Measurements from ENCODE around the gene LIMS2. TPM values are rescaled to one million over a fixed set of nuclear protein-coding genes. Genes with fewer than 3 reads are reported as not detected.

Gene LIMS2
- polyA plus RNA-seq, 4 donors = 9.4 to 21.8 (median 16.2) TPM

DNA sequence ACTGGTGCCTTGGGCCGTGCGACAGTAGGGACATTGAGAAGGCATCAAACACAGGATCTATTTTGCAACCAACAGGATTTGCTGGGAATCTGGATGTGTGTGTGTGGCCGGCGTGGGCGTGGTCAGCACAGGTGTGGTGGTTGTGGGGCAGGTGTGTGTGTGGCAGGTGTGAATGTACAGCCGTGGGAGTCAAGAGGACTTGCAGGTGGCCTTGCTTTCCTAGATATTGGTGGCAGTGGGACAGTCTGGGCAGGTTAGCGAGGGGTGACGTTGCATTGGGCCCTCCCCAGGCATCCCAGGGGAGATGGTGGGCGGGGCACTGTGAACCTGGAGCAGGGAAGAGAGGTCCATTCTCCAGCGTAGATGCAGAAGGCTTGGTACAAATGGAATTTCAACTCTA is 3.2 kb upstream of the LIMS2 start:
- DNase-seq (ENCODE audit: low read depth in 4 of 4, low spot score in 3 of 4) = no peak

DNA sequence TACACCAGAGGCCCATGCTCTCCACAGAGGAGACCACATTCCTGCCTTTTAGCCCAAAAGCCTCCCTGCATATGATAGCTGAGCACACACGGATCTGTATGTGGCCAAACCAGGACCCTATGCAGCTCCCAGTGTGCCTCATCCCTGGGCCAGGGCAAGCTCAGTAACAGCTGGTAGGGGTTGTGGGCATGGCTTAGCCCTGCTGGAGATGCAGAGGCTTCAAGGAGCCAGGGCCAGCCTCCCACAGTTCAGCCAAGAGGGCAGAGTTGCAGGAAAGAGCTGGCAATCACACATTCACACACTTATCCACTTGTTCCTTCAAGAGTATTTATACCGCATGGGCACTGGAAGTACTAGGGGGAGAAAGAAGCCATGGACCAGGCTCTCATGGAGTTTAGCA is 1.6 kb upstream of the LIMS2 start:
- DNase-seq (ENCODE audit: low read depth in 4 of 4, low spot score in 3 of 4) = no peak

DNA sequence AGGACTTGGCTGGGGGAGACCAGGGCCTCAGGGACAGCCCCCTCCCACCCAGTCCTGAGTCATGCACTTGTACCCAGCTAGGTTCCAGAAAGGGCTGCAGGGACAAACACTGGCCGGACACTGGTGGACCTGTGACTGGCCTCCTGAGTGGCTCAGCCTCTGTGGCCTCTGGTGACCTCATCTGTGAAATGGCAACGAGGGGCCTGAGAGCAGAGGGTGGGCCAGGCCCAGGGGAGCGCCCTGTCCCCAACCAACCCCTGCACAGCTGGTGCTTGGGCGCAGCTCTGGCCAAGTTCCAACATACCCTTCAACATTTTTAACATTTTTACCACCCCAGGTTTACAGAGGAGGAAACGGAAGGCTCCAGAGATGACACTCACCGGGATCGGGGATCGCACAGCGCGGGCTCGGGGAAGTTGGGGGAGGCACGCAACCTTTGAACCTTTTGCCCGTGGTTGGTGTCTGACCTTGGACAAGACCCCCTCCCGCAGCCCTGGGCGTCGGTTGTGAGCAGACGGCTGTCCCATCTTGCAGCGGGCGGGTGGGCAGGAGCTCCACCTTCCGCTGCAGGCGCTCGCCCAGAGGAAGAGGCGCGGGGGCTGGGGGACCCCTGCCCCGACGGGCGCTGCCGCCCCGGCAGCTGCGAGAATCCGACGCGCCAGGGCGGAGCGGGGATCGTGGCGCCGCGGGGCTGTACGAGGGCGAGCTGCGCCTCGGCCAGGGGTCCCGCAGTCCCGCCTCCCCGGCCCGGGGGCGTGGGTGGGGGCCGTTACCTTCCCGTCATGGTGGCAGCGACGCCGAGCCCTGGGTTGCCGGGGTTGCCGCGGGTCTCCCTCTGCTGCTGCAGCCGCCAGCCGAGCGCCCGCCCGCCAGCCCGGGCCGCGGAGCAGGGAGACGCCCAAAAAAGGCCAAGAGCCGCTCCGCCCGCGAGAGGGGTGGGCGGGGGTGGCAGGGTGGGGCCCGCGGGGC is 805 bp downstream of the LIMS2 start:
- no peak for DNase-seq (ENCODE audit: low read depth in 4 of 4, low spot score in 3 of 4)

DNA sequence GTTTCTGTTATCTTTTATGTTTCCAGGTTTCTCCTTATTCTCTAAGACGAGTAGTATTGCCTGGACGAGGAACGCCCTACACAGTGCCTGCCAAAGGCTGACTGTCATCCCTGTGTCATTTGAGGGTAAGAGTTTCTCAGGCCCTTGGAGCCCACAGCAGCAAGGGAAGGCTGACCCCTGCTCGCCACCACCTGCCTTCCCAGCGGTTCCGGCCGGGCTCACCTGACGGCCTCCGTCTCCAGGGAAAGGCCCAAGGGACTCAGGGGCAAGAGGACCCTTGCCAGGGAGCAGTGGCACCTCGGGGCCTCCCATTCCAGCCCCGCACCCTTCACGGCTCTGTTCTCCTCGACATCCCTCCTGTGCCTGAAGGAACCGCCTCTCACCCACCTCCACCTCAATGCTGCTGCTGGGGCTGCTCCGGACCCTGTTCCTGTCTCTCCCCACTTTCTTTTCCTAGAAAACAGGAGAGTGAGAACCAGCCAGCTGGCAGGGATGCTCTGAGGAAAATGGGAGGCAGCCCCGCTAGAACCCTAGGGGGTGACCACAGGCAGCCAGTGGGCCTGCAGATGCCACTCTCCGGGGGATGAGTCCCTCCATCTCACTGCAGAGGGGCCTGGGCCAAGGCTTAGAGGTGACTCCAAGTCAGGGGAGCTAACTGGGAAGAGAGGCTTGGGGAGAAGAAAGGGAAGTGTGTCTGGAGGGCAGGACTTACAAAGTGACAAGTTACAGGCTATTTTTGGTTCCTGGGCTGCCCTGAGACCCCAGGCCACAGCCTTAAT is 1.9 kb downstream of the LIMS2 start:
- no peak for DNase-seq (ENCODE audit: low read depth in 4 of 4, low spot score in 3 of 4)

DNA sequence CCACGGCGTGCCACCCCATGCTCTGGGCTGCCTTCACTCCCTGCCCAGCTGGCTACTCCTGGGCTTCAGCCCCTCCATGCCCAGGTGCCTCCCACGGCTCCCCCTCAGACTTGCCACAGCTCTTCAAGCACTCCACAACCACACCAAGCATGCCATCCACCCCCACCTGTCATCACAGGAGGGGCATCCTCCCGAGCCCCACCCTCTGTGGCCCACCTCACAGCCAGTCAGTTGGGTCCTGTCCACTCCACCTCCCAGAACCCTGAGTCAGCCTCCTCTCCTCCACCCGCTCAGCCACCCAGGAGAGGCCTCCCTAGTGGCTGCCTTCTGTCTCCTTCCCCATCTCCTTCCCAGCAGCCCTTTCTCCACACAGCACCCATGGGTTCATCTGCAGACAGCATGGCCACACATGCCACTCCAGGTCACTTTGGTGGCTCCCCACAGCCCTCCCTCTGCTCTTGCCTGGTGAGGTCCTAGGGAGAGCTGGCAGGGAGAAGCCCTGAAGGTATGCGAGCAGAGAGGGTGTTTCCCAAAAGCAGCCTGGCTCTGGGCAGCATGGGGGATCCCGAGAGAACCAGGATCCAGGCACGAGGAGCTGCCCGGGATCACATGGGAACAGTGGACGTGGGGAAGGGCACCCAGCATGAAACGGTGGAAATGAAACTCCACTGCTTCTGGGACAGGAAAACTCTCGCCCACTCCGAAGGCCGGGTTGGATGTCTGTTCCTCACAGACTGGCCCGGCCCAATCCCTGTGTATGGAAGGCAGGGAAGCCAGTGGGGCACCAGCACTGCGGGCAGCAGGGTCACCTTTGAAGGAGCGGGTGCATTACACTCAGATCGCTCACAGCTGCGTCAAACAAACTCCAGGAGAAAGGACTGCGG is 2.7 kb downstream of the LIMS2 start:
- no peak for DNase-seq (ENCODE audit: low read depth in 4 of 4, low spot score in 3 of 4)

DNA sequence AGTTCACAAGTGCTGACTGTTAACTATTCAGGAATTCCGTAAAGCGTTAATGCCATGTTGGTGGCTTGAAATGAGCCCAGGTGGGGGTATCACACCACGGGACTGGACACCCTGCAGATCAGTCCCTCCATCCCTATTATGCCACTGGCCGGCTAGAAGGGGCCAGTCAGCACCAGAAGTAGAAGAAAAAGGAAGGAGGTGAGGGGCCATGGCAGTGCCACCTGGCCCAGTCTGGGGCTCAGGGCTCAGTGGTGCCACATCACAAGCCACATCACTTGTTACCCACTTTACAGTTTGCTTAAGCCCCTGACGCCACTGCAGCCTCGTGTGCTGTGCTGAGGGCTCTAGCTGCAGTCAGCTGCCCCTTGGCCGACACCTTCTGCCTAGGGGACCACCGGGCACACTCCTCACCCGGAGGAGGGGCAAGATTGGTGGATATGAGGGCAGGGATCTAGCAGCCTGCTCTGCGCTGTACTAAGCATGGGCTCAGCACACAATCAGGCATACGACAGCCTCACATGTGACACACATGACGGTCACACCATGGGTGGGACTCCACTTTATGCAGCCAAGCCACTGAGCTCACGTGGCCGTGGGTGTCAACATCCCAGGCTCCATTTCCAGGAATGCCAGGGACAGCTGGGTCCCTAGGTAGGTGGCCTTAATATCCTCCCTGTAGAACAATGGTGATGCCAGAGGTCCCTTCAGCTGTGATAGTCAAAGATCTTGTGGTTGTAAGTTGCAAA is 3.6 kb downstream of the LIMS2 start:
- DNase-seq (ENCODE audit: low read depth in 4 of 4, low spot score in 3 of 4) = no peak

DNA sequence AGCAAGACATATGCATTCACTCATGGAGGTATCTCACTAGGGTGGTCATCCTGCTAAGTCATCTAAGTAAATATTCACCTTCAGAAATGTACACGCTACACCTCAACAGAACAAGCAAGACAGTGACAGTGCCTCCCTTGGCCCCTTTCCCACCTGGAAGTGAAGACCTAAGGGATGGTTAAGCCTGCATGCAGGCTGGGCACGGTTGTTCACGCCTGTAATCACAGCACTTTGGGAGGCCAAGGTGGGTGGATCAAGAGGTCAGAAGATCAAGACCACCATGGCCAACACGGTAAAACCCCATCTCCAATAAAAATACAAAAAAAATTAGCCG is 4.4 kb downstream of the LIMS2 start:
- no peak for DNase-seq (ENCODE audit: low read depth in 4 of 4, low spot score in 3 of 4)

DNA sequence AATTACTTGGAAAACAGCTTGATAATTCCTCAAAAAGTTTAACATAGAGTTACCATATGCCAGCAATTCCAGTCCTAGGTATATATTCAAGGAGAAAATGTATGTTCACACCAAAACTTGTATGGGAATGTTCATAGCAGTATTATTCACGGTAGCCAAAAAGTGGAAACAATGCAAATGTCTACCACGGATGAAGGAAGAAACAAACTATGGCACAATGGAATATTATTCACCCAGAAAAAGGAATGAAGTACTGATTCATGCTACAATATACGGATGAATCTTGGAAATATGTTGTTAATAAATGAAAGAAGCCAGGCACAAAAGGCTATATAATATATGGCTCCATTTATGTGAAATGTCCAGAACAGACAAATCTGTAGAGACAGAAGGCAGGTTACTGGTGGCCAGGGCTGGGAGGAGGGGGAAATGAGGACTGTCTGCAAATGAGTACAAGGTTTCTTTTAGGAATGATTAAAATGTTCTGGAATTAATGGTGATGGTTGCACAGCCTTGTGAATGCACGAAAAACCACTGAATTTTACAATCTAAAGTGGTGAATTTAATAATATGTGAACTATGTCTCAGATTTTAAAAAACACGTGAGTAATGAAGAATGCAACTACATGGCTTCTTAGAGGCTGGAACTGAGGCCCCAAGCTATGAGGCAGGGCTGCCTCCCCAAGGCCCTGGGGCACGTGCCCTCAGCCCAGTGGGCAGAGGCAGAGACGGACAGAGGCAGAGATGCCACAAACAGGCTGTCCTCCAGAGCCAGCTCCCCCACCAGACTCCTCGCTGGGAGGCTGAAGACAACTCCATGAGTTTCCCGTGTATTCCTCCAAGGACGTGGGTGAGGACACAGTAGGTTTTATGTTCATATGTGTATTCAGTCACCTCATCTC is 5.0 kb downstream of the LIMS2 start:
- DNase-seq (ENCODE audit: low read depth in 4 of 4, low spot score in 3 of 4) = no peak

DNA sequence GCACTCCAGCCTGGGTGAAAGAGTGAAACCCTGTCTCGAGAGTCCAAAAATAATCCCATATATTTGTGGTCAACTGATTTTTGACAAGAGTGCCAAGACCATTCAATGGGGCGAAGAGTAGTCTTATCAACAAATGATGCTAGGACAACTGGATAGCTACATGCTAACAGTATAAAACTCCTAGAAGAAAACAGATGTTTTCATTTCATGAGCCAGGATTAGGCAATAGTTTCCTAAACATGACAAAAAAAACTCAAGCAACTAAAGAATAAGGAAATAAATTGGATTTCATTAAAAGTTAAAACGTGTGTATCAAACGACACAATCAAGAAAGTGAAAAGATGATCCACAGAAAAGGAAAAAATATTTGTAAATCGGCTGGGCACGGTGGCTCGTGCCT is 6.3 kb downstream of the LIMS2 start:
- no peak for DNase-seq (ENCODE audit: low read depth in 4 of 4, low spot score in 3 of 4)

DNA sequence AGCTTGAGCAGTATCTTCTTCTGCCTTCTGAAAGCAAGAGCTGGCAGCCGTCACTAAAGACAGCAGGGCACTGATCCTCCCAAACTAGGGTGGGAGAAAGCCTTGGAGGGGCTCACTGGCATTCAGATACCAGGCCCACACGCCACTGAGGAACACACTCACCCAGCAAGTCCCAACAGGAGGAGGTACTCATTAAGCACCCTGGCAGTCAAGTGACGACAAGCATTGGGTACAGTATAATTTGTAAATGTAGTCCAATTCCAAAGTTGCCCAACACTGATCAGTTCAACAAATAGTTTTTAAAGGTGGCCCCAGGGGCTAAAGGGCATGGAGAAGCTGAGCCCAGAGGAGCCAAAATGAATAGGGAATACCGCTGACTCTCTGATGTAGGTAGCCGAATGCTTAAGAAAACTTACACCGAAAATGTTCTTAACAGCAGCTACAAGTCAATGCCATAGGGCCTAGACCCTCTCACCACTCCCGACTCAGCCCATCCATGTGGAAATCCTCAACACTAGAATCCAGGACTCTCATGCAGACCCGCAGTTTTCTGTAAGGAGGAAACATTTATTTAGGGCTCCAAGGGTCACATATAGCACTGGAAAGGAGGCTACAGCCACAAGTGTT is 9.9 kb downstream of the LIMS2 start:
- DNase-seq (ENCODE audit: low read depth in 4 of 4, low spot score in 3 of 4) = no peak

DNA sequence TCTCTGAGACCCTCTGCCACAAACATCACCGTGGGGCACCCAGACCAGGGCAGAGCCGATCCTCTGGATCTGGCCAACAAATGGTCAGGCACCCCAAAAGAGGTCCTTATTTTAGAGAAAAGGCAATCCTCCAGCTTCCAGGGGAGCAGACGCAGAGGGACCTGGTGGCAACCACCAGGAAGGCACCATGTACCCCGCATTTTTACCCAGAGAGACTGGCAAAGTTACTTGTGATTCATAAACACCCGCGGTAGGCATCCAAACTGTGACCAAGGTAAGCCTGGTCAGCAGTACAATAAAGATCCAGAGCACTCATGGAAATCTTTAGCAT is 10.5 kb downstream of the LIMS2 start:
- DNase-seq (ENCODE audit: low read depth in 4 of 4, low spot score in 3 of 4) = no peak

DNA sequence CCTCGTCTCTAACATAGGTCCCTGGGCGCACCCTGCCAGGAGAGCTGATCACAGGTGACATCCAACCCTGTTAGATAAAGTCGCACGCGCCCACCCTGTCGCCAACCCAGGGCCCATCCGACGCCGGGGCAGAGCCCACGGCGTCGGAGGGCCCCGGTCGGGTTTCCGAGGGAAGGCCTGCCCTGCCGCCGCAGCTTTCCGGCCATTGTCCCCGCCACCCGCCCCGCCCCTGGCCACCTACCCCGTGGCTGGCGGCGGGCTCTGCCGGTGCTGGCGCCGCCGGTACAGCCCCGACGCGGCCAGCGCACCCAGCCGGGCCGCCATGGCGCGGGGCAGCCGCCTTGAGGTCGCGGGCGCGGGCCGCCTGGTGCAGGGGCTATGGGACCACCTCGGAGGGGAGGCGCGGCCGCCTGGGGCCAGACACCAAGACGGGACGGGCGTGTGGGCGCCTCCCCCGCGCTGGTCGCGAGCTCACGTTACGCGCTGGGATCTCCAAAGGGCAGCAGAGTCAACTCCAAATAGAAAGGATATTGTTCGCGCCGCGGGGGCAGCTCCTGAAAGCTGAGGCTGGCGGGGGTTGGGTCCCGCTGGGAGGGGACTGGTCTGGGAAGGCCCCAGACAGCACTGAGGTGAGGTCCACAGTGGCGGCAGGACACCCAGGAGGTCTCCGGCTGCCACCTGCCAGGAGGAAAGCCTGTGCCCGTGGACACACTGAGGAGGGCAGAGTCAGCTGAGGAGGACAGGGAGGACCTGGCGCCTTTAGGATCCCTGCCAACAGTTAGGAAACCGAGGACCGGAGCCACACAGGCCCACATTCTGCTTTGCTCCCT is 11.1 kb downstream of the LIMS2 start:
- DNase-seq (ENCODE audit: low read depth in 4 of 4, low spot score in 3 of 4) = no peak

DNA sequence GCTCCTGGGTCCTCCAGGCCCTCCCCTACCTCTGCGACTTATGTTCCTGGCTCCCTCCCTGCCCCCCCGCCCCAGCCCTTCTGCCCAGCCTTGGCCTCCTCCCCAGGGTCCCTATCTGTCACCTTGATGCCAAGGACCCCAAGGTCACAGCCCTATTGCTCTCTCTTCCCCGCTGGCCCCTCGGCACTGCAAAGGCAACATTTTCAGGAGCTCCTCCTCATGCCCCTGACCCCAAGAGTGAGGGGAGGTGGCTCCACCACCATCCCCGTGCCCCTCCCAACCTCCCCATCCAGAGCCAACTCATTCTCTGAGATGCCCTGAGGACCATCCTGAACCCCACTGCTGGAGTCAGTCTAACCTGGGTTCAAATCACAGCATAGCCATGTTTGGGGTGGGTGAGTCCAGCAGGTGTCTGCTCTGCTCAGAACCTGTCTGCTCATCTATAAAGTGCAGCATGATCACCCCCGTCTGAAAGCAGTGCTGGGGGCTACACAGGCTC is 11.7 kb downstream of the LIMS2 start:
- no peak for DNase-seq (ENCODE audit: low read depth in 4 of 4, low spot score in 3 of 4)

DNA sequence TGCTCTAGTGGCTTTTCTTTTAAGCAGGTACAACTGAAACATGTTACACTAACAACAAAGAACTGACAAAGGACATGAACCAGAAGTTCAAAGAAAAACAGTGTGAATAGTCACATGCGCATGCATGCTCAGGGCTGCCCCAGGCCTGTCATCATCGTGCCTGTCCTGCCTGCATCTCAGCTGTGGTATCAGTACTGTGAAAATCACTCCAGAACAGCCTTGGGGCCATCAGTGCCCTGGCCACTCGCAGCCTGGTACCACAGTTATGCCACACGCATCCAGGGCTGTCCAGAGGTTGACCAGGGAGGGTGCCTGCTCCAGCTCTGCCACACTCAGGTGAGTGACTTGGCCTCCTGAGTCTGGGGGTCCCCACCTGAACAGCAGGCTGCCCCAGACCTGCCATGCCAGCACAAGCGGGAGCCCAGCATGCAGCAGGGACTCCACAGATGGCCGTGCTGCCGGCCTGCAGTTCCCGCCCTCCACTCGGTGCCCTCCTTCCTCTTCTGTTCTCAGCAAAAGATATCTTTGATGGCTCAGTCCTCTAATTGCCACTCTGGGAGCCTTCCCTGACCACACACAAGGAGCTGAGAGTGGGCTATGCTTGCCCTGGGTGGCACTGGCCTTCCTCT is 12.3 kb downstream of the LIMS2 start:
- DNase-seq (ENCODE audit: low read depth in 4 of 4, low spot score in 3 of 4) = no peak

DNA sequence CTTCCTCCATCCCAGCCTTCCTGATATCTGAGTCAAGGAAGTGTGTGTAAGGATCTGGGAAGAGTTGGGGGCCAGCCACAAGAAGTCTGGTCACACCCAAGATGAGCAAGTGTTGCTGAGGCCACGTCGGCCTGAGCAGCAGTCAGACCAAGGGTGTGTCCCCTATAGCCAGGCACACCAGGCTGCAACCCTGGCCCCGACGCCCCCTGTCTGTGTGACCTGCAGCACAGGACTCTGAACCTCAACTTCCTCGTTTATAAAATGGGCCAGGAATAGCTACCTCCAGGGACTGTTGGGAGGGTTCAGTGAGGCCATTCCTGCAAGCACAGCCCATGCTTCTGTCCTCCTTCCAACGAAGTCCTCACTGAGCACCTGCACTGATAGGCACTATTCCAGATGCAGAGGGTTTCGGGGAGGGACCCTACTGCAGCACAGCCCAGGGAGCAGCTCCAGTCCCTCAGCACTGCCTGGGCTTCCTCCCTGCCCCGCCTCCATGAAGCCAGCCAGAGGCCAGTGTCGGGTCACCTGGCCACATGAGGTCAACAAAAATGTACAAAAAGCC is 13.3 kb downstream of the LIMS2 start:
- no peak for DNase-seq (ENCODE audit: low read depth in 4 of 4, low spot score in 3 of 4)

DNA sequence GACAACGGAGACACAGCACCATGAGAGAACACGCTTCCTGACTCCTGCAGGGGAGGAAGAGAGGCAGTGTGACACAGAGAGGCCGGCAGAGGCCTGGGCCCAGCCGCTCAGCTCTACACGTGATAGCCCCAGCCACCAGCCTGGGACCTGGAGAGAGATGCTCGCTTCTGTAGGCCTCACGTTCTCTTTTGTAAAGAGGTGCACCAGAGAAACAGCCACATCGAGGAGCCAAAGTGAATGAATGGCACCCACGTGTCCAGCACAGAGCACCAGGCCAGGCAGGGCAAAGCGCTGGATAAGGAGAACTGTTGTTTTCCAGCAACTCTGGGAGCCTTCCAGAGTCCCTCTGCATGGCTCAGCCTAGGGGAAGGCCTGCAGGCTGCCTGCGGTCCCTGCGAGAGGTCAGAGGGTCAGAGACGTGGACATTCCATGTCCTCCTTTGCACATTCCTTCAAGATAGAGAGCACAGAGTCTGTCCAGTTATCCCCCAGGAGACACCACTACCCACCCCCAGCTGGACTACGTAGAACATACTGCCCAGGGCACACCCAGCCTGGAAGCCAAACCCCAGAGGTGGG is 14.2 kb downstream of the LIMS2 start:
- DNase-seq (ENCODE audit: low read depth in 4 of 4, low spot score in 3 of 4) = no peak

DNA sequence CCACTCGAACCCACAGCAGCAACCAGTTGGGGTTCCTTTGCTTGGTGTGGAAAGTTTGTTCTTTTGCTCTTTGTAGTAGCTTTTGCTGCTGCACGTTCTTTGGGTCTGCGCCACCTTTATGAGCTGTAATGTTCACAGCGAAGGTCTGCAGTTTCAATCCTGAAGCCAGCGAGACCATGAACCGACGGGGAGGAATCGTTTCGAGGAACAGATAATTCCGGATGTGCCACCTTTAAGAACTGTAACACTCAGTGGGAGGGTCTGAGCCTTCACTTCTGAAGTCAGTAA is 15.1 kb downstream of the LIMS2 start:
- no peak for DNase-seq (ENCODE audit: low read depth in 4 of 4, low spot score in 3 of 4)

Measured in left renal pelvis (tissue), 4 donors.